Small intestine (tissue), 7 donors: ENCODE measurements around the gene HPSE2. TPM values are rescaled to one million over a fixed set of nuclear protein-coding genes. Genes with fewer than 3 reads are reported as not detected.
"Not testable (repeated sequence)": the region's sequence is repeated elsewhere in the genome, so short reads cannot be mapped to it uniquely, and the experiment has no call there.

ENCODE experiments used
- DNase-seq, 2 donors: peaks; one replicate each; pipeline versions ENCODE4 v3.0.0 to v3.0.0-alpha.2; 2013
- FAIRE-seq: peaks from 2 replicates; lab custom pipeline; 2012; peaks lifted over from hg19 to GRCh38; lab: Jason Lieb, UNC
- H3K27ac ChIP-seq, 3 donors: one replicate each; pipeline ENCODE4 v1.5.1; 2013; ENCODE audit warnings: low read length in 2 of 3, mild to moderate bottlenecking in 2 of 3, control low read depth in 1 of 3, inconsistent platforms in 1 of 3, low read depth in 1 of 3, moderate library complexity in 1 of 3
- H3K27me3 ChIP-seq, 3 donors: one replicate each; pipeline ENCODE4 v1.6.1; 2013; ENCODE audit warnings: low read length in 3 of 3, inconsistent platforms in 1 of 3; ENCODE audit not compliant: control insufficient read depth in 3 of 3, insufficient read depth in 3 of 3
- H3K36me3 ChIP-seq, 3 donors: one replicate each; pipeline ENCODE4 v1.6.1; 2013; ENCODE audit warnings: low read length in 3 of 3, inconsistent platforms in 1 of 3, low read depth in 1 of 3, mild to moderate bottlenecking in 1 of 3, moderate library complexity in 1 of 3; ENCODE audit not compliant: control insufficient read depth in 3 of 3, insufficient read depth in 2 of 3
- H3K4me1 ChIP-seq, 3 donors: one replicate each; pipeline ENCODE4 v1.6.1; 2013; ENCODE audit warnings: low read length in 2 of 3, inconsistent platforms in 1 of 3, low read depth in 1 of 3, mild to moderate bottlenecking in 1 of 3, moderate library complexity in 1 of 3; ENCODE audit not compliant: control insufficient read depth in 3 of 3, insufficient read depth in 2 of 3
- H3K4me3 ChIP-seq, 3 donors: one replicate each; pipeline ENCODE4 v1.5.1; 2013; ENCODE audit warnings: low read length in 3 of 3, control low read depth in 1 of 3, inconsistent platforms in 1 of 3, low read depth in 1 of 3, mild to moderate bottlenecking in 1 of 3, moderate library complexity in 1 of 3
- H3K9me3 ChIP-seq, 2 donors: one replicate each; pipeline ENCODE4 v1.6.1; 2013; ENCODE audit warnings: low read depth in 1 of 2, low read length in 1 of 2; ENCODE audit not compliant: control insufficient read depth in 2 of 2, insufficient read depth in 1 of 2
- WGBS, 3 donors: extraction: QIAGEN DNeasy Blood & Tissue Kit; methylation state at CpG; one replicate each; pipeline ENCODE4 v1.1.7; 2013; 5-methylcytosine and 5-hydroxymethylcytosine counted together
- polyA plus RNA-seq, 4 donors: library from polyadenylated mRNA; stranded (reverse) in 3 of 4; unstranded in 1 of 4; fragments of 200-250 nt in 3 of 4; fragments of 120-200 nt in 1 of 4; gene quantifications; one replicate each; pipeline versions ENCODE4 v1.2.1 to v1.2.3, GENCODE V29; 2013
- donor health status: healthy with polysubstance abuse.
- donor health status: control.
- donor health status: control.
- donor health status: Bipolar disorder and iron deficiency.
- donor health status: healthy.

Gene HPSE2
- polyA plus RNA-seq, 4 donors: 0.22 to 9.4 (median 1.2) TPM

- no peaks in the 10 kb centered on the region for H3K27me3 ChIP-seq
- 60 to 79% (median 67%) methylated on average over 3 of the region's 3 CpGs for WGBS, 3 donors
- no peaks in the 10 kb centered on the region for H3K9me3 ChIP-seq
- no peak overlapping the region for H3K4me3 ChIP-seq
- DNase-seq: no peak
- H3K36me3 ChIP-seq: no peaks in the 10 kb centered on the region
- H3K27ac ChIP-seq: no peak overlapping the region
- no peaks in the 10 kb centered on the region for H3K4me1 ChIP-seq
- no peak for FAIRE-seq
Observed at GRCh38 chr10:98556061-98556460, 679.6 kb downstream of the HPSE2 start.

- no peak for DNase-seq
- Histone ChIP-seq H3K27ac (no peak overlapping the region), H3K9me3 (no peaks in the 10 kb centered on the region), H3K27me3 (no peaks in the 10 kb centered on the region), H3K36me3 (no peaks in the 10 kb centered on the region), H3K4me3 (no peak overlapping the region), H3K4me1 (no peaks in the 10 kb centered on the region)
- 39 to 43% (median 40%) methylated on average over 7 of the region's 7 CpGs for WGBS, 3 donors
- FAIRE-seq: no peak
Observed at GRCh38 chr10:98555021-98555619, 680.5 kb downstream of the HPSE2 start.

- not testable (repeated sequence) for H3K9me3 ChIP-seq, FAIRE-seq, H3K36me3 ChIP-seq, H3K27ac ChIP-seq, H3K4me3 ChIP-seq, DNase-seq, H3K27me3 ChIP-seq, H3K4me1 ChIP-seq
- WGBS, 3 donors: 27 to 56% (median 33%) methylated on average over 5 to 7 of the region's 7 CpGs
Observed at GRCh38 chr10:98541561-98541960, 694.1 kb downstream of the HPSE2 start.

DNA sequence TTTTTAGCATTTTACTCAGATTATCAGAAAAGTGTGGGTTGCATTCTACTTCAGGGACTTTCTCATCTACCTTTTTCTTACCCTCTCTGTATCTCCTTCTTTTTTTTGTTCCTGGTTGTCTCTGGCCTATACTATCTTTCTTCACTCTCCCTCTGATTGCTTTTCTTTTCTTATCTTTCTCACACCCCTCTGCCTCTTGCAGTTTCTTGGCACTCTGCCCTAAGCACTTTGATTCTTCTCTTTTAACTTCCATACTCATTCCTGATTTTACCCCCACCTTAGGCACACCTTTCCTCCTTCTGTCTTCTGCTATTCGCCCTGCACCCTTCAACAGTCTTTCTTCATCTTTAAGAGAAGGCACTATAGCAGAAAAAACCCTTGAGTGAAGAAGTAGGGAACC, 696.1 kb downstream of the HPSE2 start:
- H3K27ac ChIP-seq: no peak overlapping the region
- WGBS, 3 donors: 17 to 52% (median 44%) methylated on average over 1 of the region's 1 CpG
- peak; percentile 8 to 19 for DNase-seq

DNA sequence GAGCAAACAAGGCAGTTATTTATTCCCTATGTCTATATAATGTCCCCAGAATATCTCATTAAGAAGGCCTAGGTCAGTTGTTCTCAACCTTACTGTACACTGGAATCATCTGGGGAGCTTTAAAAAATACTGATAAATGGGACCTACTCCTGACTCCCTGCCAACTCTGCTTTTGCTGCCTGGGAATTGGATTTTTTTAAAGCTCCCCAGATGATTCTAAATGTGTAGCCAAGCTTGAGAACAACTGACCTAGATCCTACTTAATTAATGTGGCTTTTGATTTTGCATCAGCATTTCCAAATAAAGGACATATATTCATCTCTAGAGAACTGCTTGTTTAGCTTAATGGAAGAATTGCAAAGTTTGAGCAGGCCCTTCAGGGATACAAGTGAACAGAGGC, 697.2 kb downstream of the HPSE2 start:
- Histone ChIP-seq H3K4me3 (no peak overlapping the region), H3K36me3 (no peaks in the 10 kb centered on the region), H3K4me1 (no peaks in the 10 kb centered on the region), H3K9me3 (no peaks in the 10 kb centered on the region), H3K27ac (no peak overlapping the region), H3K27me3 (peaks cover 0 to 4% (median 0%) of the 10 kb centered on the region in 3 donors)
- no peak for FAIRE-seq
- DNase-seq: no peak

More for the DNA sequence above, 696.1 kb downstream of the HPSE2 start:
- Histone ChIP-seq H3K9me3 (no peaks in the 10 kb centered on the region), H3K27me3 (peaks cover 0 to 4% (median 0%) of the 10 kb centered on the region in 3 donors), H3K4me1 (no peaks in the 10 kb centered on the region), H3K36me3 (no peaks in the 10 kb centered on the region), H3K4me3 (no peak overlapping the region)
- no peak for FAIRE-seq

- H3K9me3 ChIP-seq: no peaks in the 10 kb centered on the region
- no peaks in the 10 kb centered on the region for H3K36me3 ChIP-seq
- peaks cover 0 to 4% (median 0%) of the 10 kb centered on the region in 3 donors for H3K27me3 ChIP-seq
- WGBS, 3 donors: 57 to 69% (median 58%) methylated on average over 3 of the region's 3 CpGs
- no peaks in the 10 kb centered on the region for H3K4me1 ChIP-seq
- DNase-seq: no peak
- no peak for FAIRE-seq
- H3K27ac ChIP-seq: no peak overlapping the region
- H3K4me3 ChIP-seq: no peak overlapping the region
Observed at GRCh38 chr10:98536551-98536950, 699.1 kb downstream of the HPSE2 start.

- 81 to 91% (median 90%) methylated on average over 3 of the region's 3 CpGs for WGBS, 3 donors
- no peak overlapping the region for H3K4me3 ChIP-seq
- no peak for FAIRE-seq
Observed at GRCh38 chr10:98533746-98534445, 701.8 kb downstream of the HPSE2 start.

GRCh38 chr10:98533241-98533640, 702.4 kb downstream of the HPSE2 start:
- H3K4me3 ChIP-seq: no peak overlapping the region
- H3K27me3 ChIP-seq: peaks cover 0 to 6% (median 0%) of the 10 kb centered on the region in 3 donors
- H3K9me3 ChIP-seq: no peaks in the 10 kb centered on the region
- no peak for DNase-seq
- FAIRE-seq: no peak
- WGBS, 3 donors: 63 to 65% (median 64%) methylated on average over 3 of the region's 3 CpGs
- H3K27ac ChIP-seq: no peak overlapping the region
- H3K36me3 ChIP-seq: no peaks in the 10 kb centered on the region
- no peaks in the 10 kb centered on the region for H3K4me1 ChIP-seq

More at GRCh38 chr10:98533746-98534445, 701.8 kb downstream of the HPSE2 start:
- Histone ChIP-seq H3K27ac (no peak overlapping the region), H3K36me3 (no peaks in the 10 kb centered on the region), H3K4me1 (no peaks in the 10 kb centered on the region), H3K9me3 (no peaks in the 10 kb centered on the region), H3K27me3 (peaks cover 0 to 4% (median 0%) of the 10 kb centered on the region in 3 donors)
- DNase-seq: no peak
